Esophagus muscularis mucosa (tissue), 4 donors: Measurements from ENCODE around the gene MBD5.

Experiments
- EP300 ChIP-seq: sonication (generic); formaldehyde crosslinking; IDR thresholded peaks from one replicate; pipeline ENCODE4 v1.6.1; 2017; ENCODE audit warnings: antibody characterized with exemption
- POLR2A ChIP-seq: fragments of 450-650 bp; IDR thresholded peaks from one replicate; pipeline ENCODE4 v1.6.1; 2017; ENCODE audit warnings: antibody characterized with exemption, moderate library complexity, mild to moderate bottlenecking, low read depth
- POLR2AphosphoS5 ChIP-seq, 2 donors: sonication (generic); formaldehyde crosslinking; IDR thresholded peaks; one replicate each; pipeline ENCODE4 v1.6.1; 2017; ENCODE audit warnings: antibody characterized with exemption in 2 of 2
- TF ChIP-seq, protein P1 (sequence below), 3 experiments: fragments of 200-600 bp in 2 of 3; fragments of 450-650 bp in 1 of 3; sonication (generic) in 2 of 3; IDR thresholded peaks; one replicate each; pipeline ENCODE4 v1.5.1; 2017 to 2019; ENCODE audit warnings: antibody characterized with exemption in 3 of 3, mild to moderate bottlenecking in 2 of 3, moderate library complexity in 1 of 3

GRCh38 chr2:148071351-148071750, 50.5 kb downstream of the MBD5 start:
- TF ChIP-seq, protein P1, sequence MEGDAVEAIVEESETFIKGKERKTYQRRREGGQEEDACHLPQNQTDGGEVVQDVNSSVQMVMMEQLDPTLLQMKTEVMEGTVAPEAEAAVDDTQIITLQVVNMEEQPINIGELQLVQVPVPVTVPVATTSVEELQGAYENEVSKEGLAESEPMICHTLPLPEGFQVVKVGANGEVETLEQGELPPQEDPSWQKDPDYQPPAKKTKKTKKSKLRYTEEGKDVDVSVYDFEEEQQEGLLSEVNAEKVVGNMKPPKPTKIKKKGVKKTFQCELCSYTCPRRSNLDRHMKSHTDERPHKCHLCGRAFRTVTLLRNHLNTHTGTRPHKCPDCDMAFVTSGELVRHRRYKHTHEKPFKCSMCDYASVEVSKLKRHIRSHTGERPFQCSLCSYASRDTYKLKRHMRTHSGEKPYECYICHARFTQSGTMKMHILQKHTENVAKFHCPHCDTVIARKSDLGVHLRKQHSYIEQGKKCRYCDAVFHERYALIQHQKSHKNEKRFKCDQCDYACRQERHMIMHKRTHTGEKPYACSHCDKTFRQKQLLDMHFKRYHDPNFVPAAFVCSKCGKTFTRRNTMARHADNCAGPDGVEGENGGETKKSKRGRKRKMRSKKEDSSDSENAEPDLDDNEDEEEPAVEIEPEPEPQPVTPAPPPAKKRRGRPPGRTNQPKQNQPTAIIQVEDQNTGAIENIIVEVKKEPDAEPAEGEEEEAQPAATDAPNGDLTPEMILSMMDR (IDR thresholded peaks at IDR 0.05): no peak
- TF ChIP-seq POLR2A: no peak
- TF ChIP-seq POLR2AphosphoS5 (IDR thresholded peaks at IDR 0.05): no peak
- TF ChIP-seq EP300: no peak
